Natural killer cell (primary cell): Measurements from ENCODE around the gene SHKBP1. TPM values are rescaled to one million over a fixed set of nuclear protein-coding genes. Genes with fewer than 3 reads are reported as not detected.

Source experiments
- ATAC-seq, 3 donors: fragments of 150-1000 bp in 2 of 3; fragments of 200-7000 bp in 1 of 3; cut with Tn5 transposase; 1 replicate in 1 of 3; 2 replicates in 2 of 3; pipeline ENCODE4 v1.10.0; 2021; ENCODE audit warnings: mild to moderate bottlenecking in 2 of 3, moderate library complexity in 2 of 3
- DNase-seq, 2 donors: peaks; one replicate each; pipeline versions ENCODE4 v3.0.0 to v3.0.0-alpha.2; 2013 to 2021; ENCODE audit warnings: mixed read lengths in 1 of 2
- H3K27ac ChIP-seq: one replicate; pipeline ENCODE4 v1.5.1; 2013; ENCODE audit warnings: mild to moderate bottlenecking, low read length
- H3K27me3 ChIP-seq: one replicate; pipeline ENCODE4 v1.6.1; 2013; ENCODE audit warnings: low read length; ENCODE audit not compliant: control insufficient read depth, insufficient read depth
- H3K36me3 ChIP-seq: one replicate; pipeline ENCODE4 v1.6.1; 2013; ENCODE audit warnings: low read length; ENCODE audit not compliant: control insufficient read depth, insufficient read depth
- H3K4me1 ChIP-seq: one replicate; pipeline ENCODE4 v1.6.1; 2013; ENCODE audit warnings: low read length; ENCODE audit not compliant: control insufficient read depth, insufficient read depth
- H3K4me3 ChIP-seq: one replicate; pipeline ENCODE4 v1.5.1; 2013; ENCODE audit warnings: low read length
- H3K9me3 ChIP-seq: one replicate; pipeline ENCODE4 v1.6.1; 2013; ENCODE audit warnings: low read length; ENCODE audit not compliant: control insufficient read depth, insufficient read depth
- H3K27ac Mint-ChIP-seq, 2 donors: one replicate each; pipeline ENCODE4 v1.8.0; 2022; ENCODE audit warnings: mild to moderate bottlenecking in 2 of 2, mixed read lengths in 2 of 2, moderate library complexity in 1 of 2
- H3K27me3 Mint-ChIP-seq, 2 donors: one replicate each; pipeline ENCODE4 v1.8.0; 2022; ENCODE audit warnings: low read depth in 2 of 2, mixed read lengths in 2 of 2
- H3K36me3 Mint-ChIP-seq: one replicate; pipeline ENCODE4 v1.8.0; 2022; ENCODE audit warnings: mixed read lengths
- H3K4me1 Mint-ChIP-seq, 2 donors: one replicate each; pipeline ENCODE4 v1.8.0; 2022; ENCODE audit warnings: mixed read lengths in 2 of 2
- H3K4me3 Mint-ChIP-seq: one replicate; pipeline ENCODE4 v1.8.0; 2022; ENCODE audit warnings: mild to moderate bottlenecking, moderate library complexity, mixed read lengths
- H3K9me3 Mint-ChIP-seq, 2 donors: one replicate each; pipeline ENCODE4 v1.8.0; 2022; ENCODE audit warnings: mixed read lengths in 2 of 2
- WGBS: methylation state at CpG from one replicate; pipeline ENCODE4 v1.1.7; 2013; ENCODE audit warnings: missing lambda C conversion rate; ENCODE audit not compliant: insufficient coverage; 5-methylcytosine and 5-hydroxymethylcytosine counted together
- intact Hi-C: fragments of 100-400 bp; cut with micrococcal nuclease; formaldehyde crosslinking; loops from one replicate; pipeline ENCODE4 v1.14.2; 2022
- total RNA-seq, 4 donors: library from RNA; stranded (reverse); fragments of 120-200 nt in 1 of 4; gene quantifications; one replicate each; pipeline versions ENCODE4 v1.2.3 to v1.2.4, GENCODE V29; 2013 to 2022
- TF ChIP-seq, protein P1 (sequence below): fragments of 200-600 bp; IDR thresholded peaks from one replicate; pipeline ENCODE4 v1.8.0; 2022; ENCODE audit warnings: antibody characterized with exemption

SHKBP1 gene
- total RNA-seq, 3 donors from 2014 or later (not counting 1 experiment from before 2014, with no cell fraction given): 209 to 224 (median 209) TPM

GRCh38 chr19:40594255-40594654 is 17.6 kb downstream of the SHKBP1 start:
- DNase-seq (peak in 1 of 2 donors; percentile 44), ATAC-seq (peak in 1 of 3 donors; percentile 19)
- no peaks in the 10 kb centered on the region for H3K36me3 Mint-ChIP-seq
- H3K9me3 ChIP-seq: no peaks in the 10 kb centered on the region
- no peak overlapping the region for H3K27ac ChIP-seq
- H3K27ac Mint-ChIP-seq: peak overlapping the region in 1 of 2 donors; percentile 77
- H3K4me1 ChIP-seq: peaks cover 34% of the 10 kb centered on the region
- peaks cover 12 to 30% of the 10 kb centered on the region in 2 donors for H3K4me1 Mint-ChIP-seq
- H3K36me3 ChIP-seq: no peaks in the 10 kb centered on the region
- TF ChIP-seq, protein P1, sequence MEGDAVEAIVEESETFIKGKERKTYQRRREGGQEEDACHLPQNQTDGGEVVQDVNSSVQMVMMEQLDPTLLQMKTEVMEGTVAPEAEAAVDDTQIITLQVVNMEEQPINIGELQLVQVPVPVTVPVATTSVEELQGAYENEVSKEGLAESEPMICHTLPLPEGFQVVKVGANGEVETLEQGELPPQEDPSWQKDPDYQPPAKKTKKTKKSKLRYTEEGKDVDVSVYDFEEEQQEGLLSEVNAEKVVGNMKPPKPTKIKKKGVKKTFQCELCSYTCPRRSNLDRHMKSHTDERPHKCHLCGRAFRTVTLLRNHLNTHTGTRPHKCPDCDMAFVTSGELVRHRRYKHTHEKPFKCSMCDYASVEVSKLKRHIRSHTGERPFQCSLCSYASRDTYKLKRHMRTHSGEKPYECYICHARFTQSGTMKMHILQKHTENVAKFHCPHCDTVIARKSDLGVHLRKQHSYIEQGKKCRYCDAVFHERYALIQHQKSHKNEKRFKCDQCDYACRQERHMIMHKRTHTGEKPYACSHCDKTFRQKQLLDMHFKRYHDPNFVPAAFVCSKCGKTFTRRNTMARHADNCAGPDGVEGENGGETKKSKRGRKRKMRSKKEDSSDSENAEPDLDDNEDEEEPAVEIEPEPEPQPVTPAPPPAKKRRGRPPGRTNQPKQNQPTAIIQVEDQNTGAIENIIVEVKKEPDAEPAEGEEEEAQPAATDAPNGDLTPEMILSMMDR: no peak
- no peaks in the 10 kb centered on the region for H3K9me3 Mint-ChIP-seq
- peaks cover 7 to 22% of the 10 kb centered on the region in 2 donors for H3K27me3 Mint-ChIP-seq
- no peak overlapping the region for H3K4me3 ChIP-seq
- intact Hi-C loops: no loop called here
- no peak overlapping the region for H3K4me3 Mint-ChIP-seq
- 49% methylated on average over 8 of the region's 8 CpGs for WGBS
- peaks cover 24% of the 10 kb centered on the region for H3K27me3 ChIP-seq

DNA sequence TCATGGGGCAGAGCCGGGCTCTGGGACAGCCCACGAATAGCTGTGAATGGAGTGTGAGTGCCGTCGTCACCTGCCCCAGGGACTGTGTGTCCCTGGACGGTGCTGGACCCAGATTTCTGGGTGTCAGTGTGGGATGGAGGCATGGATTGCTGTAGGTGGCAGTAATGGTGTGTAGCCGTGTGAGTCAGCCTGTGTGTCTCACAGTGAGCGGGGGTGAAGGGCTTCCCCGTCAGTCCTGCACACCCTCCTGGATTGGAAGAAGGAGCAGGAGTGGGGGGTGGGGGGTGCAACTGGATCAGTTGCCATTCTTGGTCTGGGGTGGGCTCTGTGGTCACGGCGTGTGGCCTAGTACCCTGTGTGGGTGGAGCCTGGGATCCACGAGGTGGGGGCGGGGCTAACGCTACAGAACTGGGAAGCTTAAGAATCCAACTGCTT is 18.0 kb downstream of the SHKBP1 start:
- Histone ChIP-seq H3K4me3 (no peak overlapping the region), H3K27ac (no peak overlapping the region), H3K9me3 (no peaks in the 10 kb centered on the region), H3K27me3 (peaks cover 28% of the 10 kb centered on the region), H3K36me3 (no peaks in the 10 kb centered on the region), H3K4me1 (peaks cover 38% of the 10 kb centered on the region)
- Mint-ChIP-seq H3K4me1 (peaks cover 16 to 31% of the 10 kb centered on the region in 2 donors), H3K9me3 (no peaks in the 10 kb centered on the region), H3K27ac (peak overlapping the region in 1 of 2 donors; percentile 77), H3K27me3 (peaks cover 11 to 26% of the 10 kb centered on the region in 2 donors), H3K4me3 (no peak overlapping the region), H3K36me3 (no peaks in the 10 kb centered on the region)
- TF ChIP-seq, protein P1: no peak
- DNase-seq (no peak), ATAC-seq (peak in 1 of 3 donors; percentile 31)
- 52% methylated on average over 13 of the region's 13 CpGs for WGBS
- intact Hi-C loops: loop anchor here (5.0 kb wide), 2 partner anchors 42 to 172 kb away; no protein-coding TSS in a partner anchor

- no peaks in the 10 kb centered on the region for H3K9me3 Mint-ChIP-seq
- no peaks in the 10 kb centered on the region for H3K36me3 Mint-ChIP-seq
- 10% methylated on average over 53 of the region's 53 CpGs for WGBS
- no peak for ATAC-seq
- H3K9me3 ChIP-seq: no peaks in the 10 kb centered on the region
- H3K27ac Mint-ChIP-seq: no peak overlapping the region
- intact Hi-C loops: loop anchor here (5.0 kb wide), 2 partner anchors 44 to 174 kb away; no protein-coding TSS in a partner anchor
- H3K4me3 ChIP-seq: no peak overlapping the region
- H3K27me3 Mint-ChIP-seq: peaks cover 14 to 36% of the 10 kb centered on the region in 2 donors
- peaks cover 21 to 42% of the 10 kb centered on the region in 2 donors for H3K4me1 Mint-ChIP-seq
- peaks cover 43% of the 10 kb centered on the region for H3K27me3 ChIP-seq
- H3K27ac ChIP-seq: no peak overlapping the region
- H3K4me3 Mint-ChIP-seq: no peak overlapping the region
- TF ChIP-seq, protein P1: no peak
- H3K36me3 ChIP-seq: no peaks in the 10 kb centered on the region
- H3K4me1 ChIP-seq: peaks cover 55% of the 10 kb centered on the region
- no peak for DNase-seq
Measured at GRCh38 chr19:40596608-40597328, 20.1 kb downstream of the SHKBP1 start.
